H9 (cell line): ENCODE results near the gene CDC42EP3. TPM values are rescaled to one million over a fixed set of nuclear protein-coding genes. Genes with fewer than 3 reads are reported as not detected.

Experiments
- DNase-seq: peaks from one replicate; pipeline ENCODE4 v3.0.0-alpha.2; 2017
- H2AFZ ChIP-seq: one replicate; pipeline ENCODE4 v1.6.1; 2013; ENCODE audit warnings: mild to moderate bottlenecking, low read length, control low read depth, moderate library complexity
- H2AK5ac ChIP-seq: 2 replicates; pipeline ENCODE4 v1.6.1; 2013; ENCODE audit warnings: low read length, control low read depth, mixed read lengths; ENCODE audit not compliant: insufficient read length
- H2BK120ac ChIP-seq: one replicate; pipeline ENCODE4 v1.6.1; 2013; ENCODE audit warnings: low read depth, mild to moderate bottlenecking, low read length, control low read depth, inconsistent platforms; ENCODE audit not compliant: poor library complexity, severe bottlenecking
- H2BK12ac ChIP-seq: 2 replicates; pipeline ENCODE4 v1.6.1; 2013; ENCODE audit warnings: low read length, control low read depth, mixed read lengths, low read depth; ENCODE audit not compliant: insufficient read length
- H2BK15ac ChIP-seq: 2 replicates; pipeline ENCODE4 v1.6.1; 2013; ENCODE audit warnings: low read depth, low read length, control low read depth
- H2BK20ac ChIP-seq: one replicate; pipeline ENCODE4 v1.6.1; 2013; ENCODE audit warnings: low read depth, mild to moderate bottlenecking, low read length, control low read depth, inconsistent platforms; ENCODE audit not compliant: poor library complexity, severe bottlenecking
- H2BK5ac ChIP-seq: 2 replicates; pipeline ENCODE4 v1.6.1; 2013; ENCODE audit warnings: low read length, control low read depth, mixed read lengths; ENCODE audit not compliant: insufficient read length
- H3K14ac ChIP-seq: 2 replicates; pipeline ENCODE4 v1.6.1; 2013; ENCODE audit warnings: low read length, control low read depth; ENCODE audit not compliant: insufficient read depth
- H3K18ac ChIP-seq: 2 replicates; pipeline ENCODE4 v1.6.1; 2013; ENCODE audit warnings: low read depth, mild to moderate bottlenecking, mixed read lengths, low read length, control low read depth; ENCODE audit not compliant: insufficient read length
- H3K23ac ChIP-seq: 2 replicates; pipeline ENCODE4 v1.6.1; 2013; ENCODE audit warnings: low read length, control low read depth, mixed read lengths, low read depth; ENCODE audit not compliant: insufficient read length
- H3K23me2 ChIP-seq: 2 replicates; pipeline ENCODE4 v1.6.1; 2013; ENCODE audit warnings: low read depth, mild to moderate bottlenecking, mixed read lengths, low read length, control low read depth; ENCODE audit not compliant: insufficient read length, poor library complexity, severe bottlenecking
- H3K27ac ChIP-seq: 2 replicates; pipeline ENCODE4 v1.5.1; 2013; ENCODE audit warnings: low read length, control low read depth, mixed read lengths, low read depth; ENCODE audit not compliant: insufficient read length
- H3K27me3 ChIP-seq: 2 replicates; pipeline ENCODE4 v1.6.1; 2013; ENCODE audit warnings: low read length, control low read depth, inconsistent platforms; ENCODE audit not compliant: insufficient read depth
- H3K4ac ChIP-seq: 2 replicates; pipeline ENCODE4 v1.6.1; 2013; ENCODE audit warnings: low read depth, mild to moderate bottlenecking, control low read depth, inconsistent platforms, low read length, moderate library complexity
- H3K4me1 ChIP-seq: 2 replicates; pipeline ENCODE4 v1.6.1; 2013; ENCODE audit warnings: low read length, control low read depth, inconsistent platforms; ENCODE audit not compliant: insufficient read depth
- H3K4me2 ChIP-seq: 2 replicates; pipeline ENCODE4 v1.6.1; 2013; ENCODE audit warnings: low read length, control low read depth, mixed read lengths; ENCODE audit not compliant: insufficient read length, insufficient read depth
- H3K56ac ChIP-seq: 2 replicates; pipeline ENCODE4 v1.6.1; 2013; ENCODE audit warnings: low read depth, mild to moderate bottlenecking, mixed read lengths, low read length, control low read depth; ENCODE audit not compliant: insufficient read length
- H3K79me1 ChIP-seq: 2 replicates; pipeline ENCODE4 v1.6.1; 2013; ENCODE audit warnings: low read depth, mild to moderate bottlenecking, moderate library complexity, low read length, control low read depth, inconsistent platforms; ENCODE audit not compliant: insufficient read depth, poor library complexity, severe bottlenecking
- H3K79me2 ChIP-seq: 2 replicates; pipeline ENCODE4 v1.6.1; 2013; ENCODE audit warnings: low read length, control low read depth, inconsistent platforms; ENCODE audit not compliant: insufficient read depth
- H3K9ac ChIP-seq: 2 replicates; pipeline ENCODE4 v1.6.1; 2013; ENCODE audit warnings: low read length, control low read depth, mixed read lengths; ENCODE audit not compliant: insufficient read length; ENCODE audit errors: extremely low read depth
- H3K9me3 ChIP-seq: one replicate; pipeline ENCODE4 v1.6.1; 2013; ENCODE audit warnings: low read depth, low read length, inconsistent platforms; ENCODE audit not compliant: control insufficient read depth
- H3T11ph ChIP-seq: one replicate; pipeline ENCODE4 v1.6.1; 2013; ENCODE audit warnings: mild to moderate bottlenecking, low read length, control low read depth, inconsistent platforms
- H4K20me1 ChIP-seq: one replicate; pipeline ENCODE4 v1.6.1; 2013; ENCODE audit not compliant: control insufficient read depth, insufficient read length, insufficient read depth
- H4K5ac ChIP-seq: 2 replicates; pipeline ENCODE4 v1.6.1; 2013; ENCODE audit warnings: low read depth, mild to moderate bottlenecking, mixed read lengths, low read length, control low read depth; ENCODE audit not compliant: insufficient read length
- H4K8ac ChIP-seq: replicated peaks from 2 replicates; pipeline ENCODE4 v1.6.1; 2013; ENCODE audit warnings: low read length, control low read depth, mixed read lengths, low read depth; ENCODE audit not compliant: insufficient read length
- H4K91ac ChIP-seq: 2 replicates; pipeline ENCODE4 v1.6.1; 2013; ENCODE audit warnings: low read depth, mild to moderate bottlenecking, moderate library complexity, mixed read lengths, low read length, control low read depth; ENCODE audit not compliant: insufficient read length
- H3K27ac Mint-ChIP-seq, 3 experiments: 2 replicates in 2 of 3; 3 replicates in 1 of 3; pipeline ENCODE4 v1.8.0; 2020 to 2021; ENCODE audit warnings: mixed read lengths in 3 of 3, mild to moderate bottlenecking in 1 of 3, moderate library complexity in 1 of 3
- H3K27me3 Mint-ChIP-seq: 2 replicates; pipeline ENCODE4 v1.8.0; 2021; ENCODE audit warnings: low read depth, mild to moderate bottlenecking, moderate library complexity, mixed read lengths
- H3K36me3 Mint-ChIP-seq, 3 experiments: 2 replicates in 2 of 3; 3 replicates in 1 of 3; pipeline ENCODE4 v1.8.0; 2020 to 2021; ENCODE audit warnings: low read depth in 3 of 3, mixed read lengths in 3 of 3; ENCODE audit not compliant: insufficient read depth in 1 of 3
- H3K4me1 Mint-ChIP-seq, 2 experiments: 2 replicates each; pipeline ENCODE4 v1.8.0; 2020; ENCODE audit warnings: mixed read lengths in 2 of 2
- H3K4me3 Mint-ChIP-seq, 2 experiments: 2 replicates in 1 of 2; 3 replicates in 1 of 2; pipeline ENCODE4 v1.8.0; 2020 to 2021; ENCODE audit warnings: mild to moderate bottlenecking in 2 of 2, mixed read lengths in 2 of 2, moderate library complexity in 1 of 2
- H3K9me3 Mint-ChIP-seq, 2 experiments: 2 replicates in 1 of 2; 3 replicates in 1 of 2; pipeline ENCODE4 v1.8.0; 2020; ENCODE audit warnings: mild to moderate bottlenecking in 2 of 2, mixed read lengths in 2 of 2, moderate library complexity in 1 of 2
- WGBS: extraction: QIAGEN DNeasy Blood & Tissue Kit; methylation state at CpG from one replicate; pipeline ENCODE4 v1.1.7; 2013; ENCODE audit warnings: missing lambda C conversion rate, low lambda C conversion rate, mixed read lengths; ENCODE audit not compliant: insufficient read length; ENCODE audit errors: extremely low coverage; 5-methylcytosine and 5-hydroxymethylcytosine counted together
- total RNA-seq: library from RNA; stranded (reverse); gene quantifications from 2 replicates; pipeline ENCODE4 v1.2.1, GENCODE V29; 2021
- TF ChIP-seq, protein P1 (sequence below): fragments of 200-600 bp; sonication (generic); conservative IDR thresholded peaks from 3 replicates; pipeline ENCODE4 v1.8.0; 2021; ENCODE audit warnings: antibody characterized with exemption, mild to moderate bottlenecking

CDC42EP3 gene
- total RNA-seq, 1 experiment from 2014 or later: 61.5 TPM

GRCh38 chr2:37632310-37632709 is 39.1 kb downstream of the CDC42EP3 start:
- no peak overlapping the region for H2AK5ac ChIP-seq
- no peak overlapping the region for H4K8ac ChIP-seq
- no peak for DNase-seq
- no peak overlapping the region for H2AFZ ChIP-seq
- H2BK5ac ChIP-seq: no peak overlapping the region
- Mint-ChIP-seq H3K36me3 (no peaks in the 10 kb centered on the region), H3K27ac (no peak overlapping the region; a peak in 1 of 7 replicates), H3K4me1 (peaks cover 14% of the 10 kb centered on the region in 2 experiments), H3K4me3 (no peak overlapping the region), H3K9me3 (no peaks in the 10 kb centered on the region), H3K27me3 (peaks cover 2% of the 10 kb centered on the region)
- H3K23me2 ChIP-seq: no peaks in the 10 kb centered on the region
- H2BK12ac ChIP-seq: no peak overlapping the region
- H2BK15ac ChIP-seq: no peak overlapping the region
- no peak overlapping the region for H3T11ph ChIP-seq
- H3K18ac ChIP-seq: no peak overlapping the region
- H3K14ac ChIP-seq: no peak overlapping the region
- no peak overlapping the region for H4K91ac ChIP-seq
- no peak overlapping the region for H3K9ac ChIP-seq
- TF ChIP-seq, protein P1, sequence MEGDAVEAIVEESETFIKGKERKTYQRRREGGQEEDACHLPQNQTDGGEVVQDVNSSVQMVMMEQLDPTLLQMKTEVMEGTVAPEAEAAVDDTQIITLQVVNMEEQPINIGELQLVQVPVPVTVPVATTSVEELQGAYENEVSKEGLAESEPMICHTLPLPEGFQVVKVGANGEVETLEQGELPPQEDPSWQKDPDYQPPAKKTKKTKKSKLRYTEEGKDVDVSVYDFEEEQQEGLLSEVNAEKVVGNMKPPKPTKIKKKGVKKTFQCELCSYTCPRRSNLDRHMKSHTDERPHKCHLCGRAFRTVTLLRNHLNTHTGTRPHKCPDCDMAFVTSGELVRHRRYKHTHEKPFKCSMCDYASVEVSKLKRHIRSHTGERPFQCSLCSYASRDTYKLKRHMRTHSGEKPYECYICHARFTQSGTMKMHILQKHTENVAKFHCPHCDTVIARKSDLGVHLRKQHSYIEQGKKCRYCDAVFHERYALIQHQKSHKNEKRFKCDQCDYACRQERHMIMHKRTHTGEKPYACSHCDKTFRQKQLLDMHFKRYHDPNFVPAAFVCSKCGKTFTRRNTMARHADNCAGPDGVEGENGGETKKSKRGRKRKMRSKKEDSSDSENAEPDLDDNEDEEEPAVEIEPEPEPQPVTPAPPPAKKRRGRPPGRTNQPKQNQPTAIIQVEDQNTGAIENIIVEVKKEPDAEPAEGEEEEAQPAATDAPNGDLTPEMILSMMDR: no peak
- H3K79me2 ChIP-seq: no peaks in the 10 kb centered on the region
- H3K4ac ChIP-seq: no peak overlapping the region
- H3K27me3 ChIP-seq: no peaks in the 10 kb centered on the region
- H3K4me1 ChIP-seq: no peaks in the 10 kb centered on the region
- H2BK120ac ChIP-seq: no peak overlapping the region
- no peak overlapping the region for H2BK20ac ChIP-seq
- H3K79me1 ChIP-seq: no peaks in the 10 kb centered on the region
- no peak overlapping the region for H3K4me2 ChIP-seq
- H3K23ac ChIP-seq: no peak overlapping the region
- H3K9me3 ChIP-seq: no peaks in the 10 kb centered on the region
- H4K20me1 ChIP-seq: no peaks in the 10 kb centered on the region
- H4K5ac ChIP-seq: no peak overlapping the region
- no peak overlapping the region for H3K27ac ChIP-seq
- H3K56ac ChIP-seq: no peak overlapping the region
- whole genome bisulfite sequencing: no CpG with 5 or more reads among the region's 2 CpGs
